CD4-positive, CD25-positive, alpha-beta regulatory T cell (primary cell): ENCODE results near the gene SUMO3. TPM values are rescaled to one million over a fixed set of nuclear protein-coding genes. Genes with fewer than 3 reads are reported as not detected.

Source experiments
- ATAC-seq, 2 donors: fragments of 150-1000 bp; cut with Tn5 transposase; one replicate each; pipeline ENCODE4 v1.10.0; 2021; ENCODE audit warnings: low read depth in 2 of 2, moderate number of reproducible peaks in 2 of 2, moderate library complexity in 1 of 2
- DNase-seq, 3 donors: peaks; one replicate each; pipeline versions ENCODE4 v3.0.0 to v3.0.0-alpha.2; 2012 to 2022; ENCODE audit warnings: mixed read lengths in 1 of 3
- H3K27ac ChIP-seq: one replicate; pipeline ENCODE4 v1.7.0; 2013; ENCODE audit warnings: mild to moderate bottlenecking, low read length; ENCODE audit not compliant: insufficient read depth, poor library complexity, severe bottlenecking
- H3K27me3 ChIP-seq: one replicate; pipeline ENCODE4 v1.7.0; 2013; ENCODE audit warnings: low read length; ENCODE audit not compliant: control insufficient read depth, insufficient read depth
- H3K36me3 ChIP-seq: one replicate; pipeline ENCODE4 v1.7.0; 2013; ENCODE audit warnings: mild to moderate bottlenecking, low read length, moderate library complexity; ENCODE audit not compliant: control insufficient read depth, insufficient read depth
- H3K4me1 ChIP-seq: 2 replicates; pipeline ENCODE4 v1.7.0; 2013; ENCODE audit warnings: mild to moderate bottlenecking, low read length; ENCODE audit not compliant: insufficient read depth, control insufficient read depth, poor library complexity, severe bottlenecking
- H3K4me3 ChIP-seq: one replicate; pipeline ENCODE4 v1.7.0; 2013; ENCODE audit warnings: low read depth, mild to moderate bottlenecking, low read length, moderate library complexity
- H3K9me3 ChIP-seq, 2 experiments: 1 replicate in 1 of 2; 2 replicates in 1 of 2; pipeline ENCODE4 v1.7.0; 2013; ENCODE audit warnings: low read length in 2 of 2, mild to moderate bottlenecking in 1 of 2, moderate library complexity in 1 of 2; ENCODE audit not compliant: control insufficient read depth in 2 of 2
- H3K27ac Mint-ChIP-seq, 3 donors: one replicate each; pipeline ENCODE4 v1.8.0; 2020 to 2022; ENCODE audit warnings: mild to moderate bottlenecking in 3 of 3, mixed read lengths in 3 of 3, moderate library complexity in 2 of 3
- H3K27me3 Mint-ChIP-seq: one replicate; pipeline ENCODE4 v1.8.0; 2022; ENCODE audit warnings: mild to moderate bottlenecking, mixed read lengths
- H3K36me3 Mint-ChIP-seq: one replicate; pipeline ENCODE4 v1.8.0; 2020; ENCODE audit warnings: mixed read lengths
- H3K4me1 Mint-ChIP-seq, 4 donors: one replicate each; pipeline ENCODE4 v1.8.0; 2020 to 2022; ENCODE audit warnings: mixed read lengths in 4 of 4, mild to moderate bottlenecking in 1 of 4
- H3K4me3 Mint-ChIP-seq, 4 donors: one replicate each; pipeline ENCODE4 v1.8.0; 2020 to 2022; ENCODE audit warnings: mild to moderate bottlenecking in 4 of 4, mixed read lengths in 4 of 4, moderate library complexity in 3 of 4
- H3K9me3 Mint-ChIP-seq, 7 donors: one replicate each; pipeline ENCODE4 v1.8.0; 2020 to 2022; ENCODE audit warnings: mixed read lengths in 7 of 7, mild to moderate bottlenecking in 3 of 7, moderate library complexity in 2 of 7
- polyA plus RNA-seq, 4 donors: library from polyadenylated mRNA; unstranded; fragments of 300-500 nt; fragmentation: Illumina TruSeq; gene quantifications; one replicate each; pipeline ENCODE4 v1.2.3, GENCODE V29; 2021
- total RNA-seq: library from RNA; stranded (reverse); gene quantifications from one replicate; pipeline ENCODE4 v1.2.3, GENCODE V29; 2022

Gene SUMO3
- total and polyA plus RNA-seq, 5 donors from 2014 or later: 65.8 to 88.9 (median 79.5) TPM

DNA sequence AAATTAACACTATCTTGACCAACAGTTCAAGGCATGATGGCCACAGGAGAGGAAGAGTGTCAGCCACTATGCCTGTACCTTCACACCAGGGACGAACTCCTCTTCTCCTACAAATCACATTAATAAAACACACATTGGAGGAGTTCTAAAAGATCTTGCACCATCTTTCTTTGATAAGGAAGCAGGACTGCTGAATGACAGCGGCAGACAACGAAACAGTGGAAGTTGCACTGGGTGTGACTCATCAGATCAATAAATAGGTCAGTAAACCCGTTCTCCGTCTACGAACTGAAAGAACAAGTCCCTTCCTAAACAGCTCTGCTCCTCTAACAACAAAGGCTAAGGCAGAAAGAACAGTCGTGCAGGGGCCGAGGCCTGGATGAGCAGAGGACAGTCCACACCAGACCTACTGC, 39.4 kb downstream of the SUMO3 start:
- Histone ChIP-seq H3K9me3 (no peaks in the 10 kb centered on the region), H3K27me3 (no peaks in the 10 kb centered on the region), H3K4me1 (no peaks in the 10 kb centered on the region), H3K36me3 (peaks cover 52% of the 10 kb centered on the region), H3K4me3 (no peak overlapping the region), H3K27ac (no peak overlapping the region)
- Mint-ChIP-seq H3K27ac (peak overlapping the region in 2 of 3 donors; percentile 24 to 74), H3K4me3 (no peak overlapping the region), H3K4me1 (peaks cover 14 to 28% (median 16%) of the 10 kb centered on the region in 4 donors), H3K27me3 (no peaks in the 10 kb centered on the region), H3K9me3 (no peaks in the 10 kb centered on the region), H3K36me3 (peaks cover 40% of the 10 kb centered on the region)
- ATAC-seq (no peak), DNase-seq (peak in 1 of 3 donors; percentile 15)

GRCh38 chr21:44778094-44778493, 39.8 kb downstream of the SUMO3 start:
- Histone ChIP-seq H3K4me3 (no peak overlapping the region), H3K4me1 (no peaks in the 10 kb centered on the region), H3K27ac (no peak overlapping the region), H3K27me3 (no peaks in the 10 kb centered on the region), H3K9me3 (no peaks in the 10 kb centered on the region), H3K36me3 (peaks cover 56% of the 10 kb centered on the region)
- ATAC-seq: no peak
- peaks cover 10 to 24% (median 15%) of the 10 kb centered on the region in 4 donors for H3K4me1 Mint-ChIP-seq
- H3K27ac Mint-ChIP-seq: peak overlapping the region in 1 of 3 donors; percentile 24
- H3K27me3 Mint-ChIP-seq: no peaks in the 10 kb centered on the region
- no peaks in the 10 kb centered on the region for H3K9me3 Mint-ChIP-seq
- H3K4me3 Mint-ChIP-seq: no peak overlapping the region
- H3K36me3 Mint-ChIP-seq: peaks cover 38% of the 10 kb centered on the region
- DNase-seq: no peak

- H3K36me3 Mint-ChIP-seq: peaks cover 53% of the 10 kb centered on the region
- peak overlapping the region in 2 of 3 donors; percentile 72 to 79 for H3K27ac Mint-ChIP-seq
- H3K36me3 ChIP-seq: peaks cover 76% of the 10 kb centered on the region
Observed at GRCh38 chr21:44774972-44775371, 42.9 kb downstream of the SUMO3 start.

GRCh38 chr21:44773291-44773932, 44.5 kb downstream of the SUMO3 start:
- Mint-ChIP-seq H3K27ac (peak overlapping the region in 1 of 3 donors; percentile 32), H3K36me3 (peaks cover 58% of the 10 kb centered on the region)
- no peak for DNase-seq

More at GRCh38 chr21:44774972-44775371, 42.9 kb downstream of the SUMO3 start:
- no peak for DNase-seq
- H3K9me3 Mint-ChIP-seq: peaks cover 0 to 2% (median 0%) of the 10 kb centered on the region in 7 donors
- no peak for ATAC-seq
- H3K27me3 Mint-ChIP-seq: no peaks in the 10 kb centered on the region
- H3K4me3 Mint-ChIP-seq: no peak overlapping the region
- Histone ChIP-seq H3K27me3 (no peaks in the 10 kb centered on the region), H3K4me1 (no peaks in the 10 kb centered on the region), H3K9me3 (no peaks in the 10 kb centered on the region), H3K4me3 (no peak overlapping the region), H3K27ac (no peak overlapping the region)
- H3K4me1 Mint-ChIP-seq: peaks cover 0 to 13% (median 9%) of the 10 kb centered on the region in 4 donors

DNA sequence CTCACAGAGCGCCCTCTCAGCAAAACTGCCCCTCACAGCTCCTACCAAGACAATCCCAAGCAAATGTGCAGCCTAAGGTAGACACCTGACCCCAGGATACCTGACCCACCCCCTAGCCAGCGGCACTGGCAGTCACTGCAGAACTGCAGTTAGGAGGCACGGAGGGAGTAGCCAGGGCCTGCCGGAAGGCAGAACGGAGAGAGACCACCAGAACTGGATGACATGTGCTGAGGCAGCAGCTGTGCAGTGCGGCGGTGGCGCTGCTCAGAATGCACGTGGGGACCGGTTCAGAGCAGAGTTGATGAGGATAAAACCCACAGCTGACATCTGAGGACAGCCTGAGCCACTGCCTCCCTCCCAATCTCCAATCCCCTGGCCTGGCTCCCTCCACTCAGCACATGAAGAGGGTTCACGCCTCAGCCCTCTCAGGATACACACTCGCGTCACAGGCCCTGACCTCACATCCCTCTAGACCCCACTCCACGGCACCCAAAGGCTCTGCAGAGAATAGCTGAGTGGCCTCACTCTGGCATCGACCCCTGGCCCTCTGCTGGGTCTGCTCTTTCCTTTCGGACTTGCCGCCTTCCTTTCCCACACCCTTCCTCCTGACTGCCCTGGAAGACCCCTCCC, 45.9 kb downstream of the SUMO3 start:
- DNase-seq (no peak), ATAC-seq (no peak)
- H3K4me3 Mint-ChIP-seq: no peak overlapping the region
- Histone ChIP-seq H3K9me3 (no peaks in the 10 kb centered on the region), H3K4me3 (no peak overlapping the region), H3K4me1 (no peaks in the 10 kb centered on the region), H3K36me3 (peaks cover 67% of the 10 kb centered on the region), H3K27me3 (no peaks in the 10 kb centered on the region), H3K27ac (no peak overlapping the region)
- peaks cover 4% of the 10 kb centered on the region for H3K27me3 Mint-ChIP-seq
- H3K36me3 Mint-ChIP-seq: peaks cover 47% of the 10 kb centered on the region
- peaks cover 0 to 3% (median 0%) of the 10 kb centered on the region in 4 donors for H3K4me1 Mint-ChIP-seq
- peak overlapping the region in 1 of 3 donors; percentile 32 for H3K27ac Mint-ChIP-seq
- H3K9me3 Mint-ChIP-seq: peaks cover 0 to 2% (median 0%) of the 10 kb centered on the region in 7 donors

More at GRCh38 chr21:44773291-44773932, 44.5 kb downstream of the SUMO3 start:
- Mint-ChIP-seq H3K4me3 (no peak overlapping the region), H3K4me1 (peaks cover 0 to 10% (median 6%) of the 10 kb centered on the region in 4 donors), H3K9me3 (peaks cover 0 to 2% (median 0%) of the 10 kb centered on the region in 7 donors), H3K27me3 (peaks cover 4% of the 10 kb centered on the region)
- no peaks in the 10 kb centered on the region for H3K4me1 ChIP-seq
- H3K9me3 ChIP-seq: no peaks in the 10 kb centered on the region
- H3K27ac ChIP-seq: no peak overlapping the region
- no peak overlapping the region for H3K4me3 ChIP-seq
- no peak for ATAC-seq
- H3K36me3 ChIP-seq: peaks cover 80% of the 10 kb centered on the region
- no peaks in the 10 kb centered on the region for H3K27me3 ChIP-seq

DNA sequence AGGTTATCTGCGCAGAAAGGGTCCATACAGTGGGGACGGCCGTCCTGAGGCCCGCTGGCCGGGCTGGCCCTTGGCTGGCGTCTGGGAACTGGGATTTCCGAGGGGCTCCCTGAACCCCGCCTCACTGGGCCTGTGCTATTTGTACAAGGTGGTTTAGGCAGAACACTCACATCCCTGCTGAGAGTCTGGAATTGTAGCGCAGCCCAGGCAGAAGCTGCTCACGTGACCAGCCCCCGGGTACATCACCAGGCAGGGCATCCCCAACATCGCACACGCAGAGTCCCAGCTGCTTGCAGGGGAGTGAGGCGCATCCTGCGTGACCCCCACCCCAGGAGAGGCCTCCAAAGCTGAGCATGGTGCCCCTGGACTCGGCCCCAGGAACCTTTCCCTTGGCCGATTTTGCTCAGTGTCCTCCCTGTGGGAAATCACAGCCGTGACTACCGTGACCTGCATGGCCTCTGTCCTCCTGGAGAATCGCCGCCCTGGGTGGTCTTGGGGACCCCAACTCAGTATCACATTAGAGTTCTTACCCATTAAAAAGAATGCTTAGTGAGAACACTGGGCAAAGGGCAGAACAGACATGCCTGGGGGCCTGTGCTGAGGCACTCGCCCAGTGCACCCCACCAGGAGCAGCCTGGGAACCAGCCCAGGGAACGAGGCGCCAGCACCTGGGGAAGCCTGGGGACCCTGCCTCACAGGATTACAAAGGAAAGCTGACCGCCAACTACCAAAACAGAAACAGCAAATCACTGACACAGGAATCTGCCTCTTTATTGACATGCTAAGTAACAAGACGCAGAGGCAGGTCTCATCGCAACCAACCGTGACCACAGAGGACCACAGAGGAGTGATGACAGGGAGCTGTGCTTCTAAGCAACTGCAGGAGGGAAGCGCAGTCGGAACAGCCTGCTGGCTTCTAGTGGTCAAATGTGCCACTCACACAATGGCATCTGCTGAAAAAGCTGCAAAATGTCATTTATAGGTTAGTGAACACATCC, 49.7 kb downstream of the SUMO3 start:
- H3K36me3 Mint-ChIP-seq: peaks cover 29% of the 10 kb centered on the region
- Histone ChIP-seq H3K27me3 (no peaks in the 10 kb centered on the region), H3K36me3 (peaks cover 37% of the 10 kb centered on the region), H3K27ac (no peak overlapping the region), H3K4me3 (no peak overlapping the region), H3K9me3 (no peaks in the 10 kb centered on the region), H3K4me1 (peaks cover 13% of the 10 kb centered on the region)
- peaks cover 0 to 11% (median 7%) of the 10 kb centered on the region in 4 donors for H3K4me1 Mint-ChIP-seq
- no peak for DNase-seq
- no peak overlapping the region for H3K27ac Mint-ChIP-seq
- H3K9me3 Mint-ChIP-seq: peaks cover 0 to 2% (median 0%) of the 10 kb centered on the region in 7 donors
- H3K4me3 Mint-ChIP-seq: no peak overlapping the region
- ATAC-seq: no peak
- H3K27me3 Mint-ChIP-seq: peaks cover 4% of the 10 kb centered on the region

GRCh38 chr21:44766818-44767354, 51.0 kb downstream of the SUMO3 start:
- peaks cover 4% of the 10 kb centered on the region for H3K27me3 Mint-ChIP-seq
- no peak for ATAC-seq
- peak overlapping the region in 1 of 3 donors; percentile 83 for H3K27ac Mint-ChIP-seq
- H3K36me3 Mint-ChIP-seq: peaks cover 19% of the 10 kb centered on the region
- Histone ChIP-seq H3K36me3 (peaks cover 24% of the 10 kb centered on the region), H3K4me3 (no peak overlapping the region), H3K9me3 (no peaks in the 10 kb centered on the region), H3K27ac (no peak overlapping the region), H3K27me3 (no peaks in the 10 kb centered on the region), H3K4me1 (peaks cover 13% of the 10 kb centered on the region)
- H3K9me3 Mint-ChIP-seq: no peaks in the 10 kb centered on the region
- H3K4me3 Mint-ChIP-seq: no peak overlapping the region
- no peak for DNase-seq
- peaks cover 0 to 11% (median 7%) of the 10 kb centered on the region in 4 donors for H3K4me1 Mint-ChIP-seq
